Caco-2 (cell line): Measurements from ENCODE around the gene SLC22A17. TPM values are rescaled to one million over a fixed set of nuclear protein-coding genes. Genes with fewer than 3 reads are reported as not detected.
A peak's percentile ranks its signal among the peaks of the same experiment; 100 is the strongest.

Source experiments
- BruUV-seq: library from RNA; stranded (reverse); fragments of 400-500 nt; replicated peaks from 2 replicates; lab custom pipeline; 2021; lab: Mats Ljungman, UMichigan
- CTCF ChIA-PET: fragments of 300-600 bp; sonication (Branson Sonifier 250); formaldehyde crosslinking; loops from one replicate; lab custom pipeline; 2022; ENCODE audit warnings: antibody characterized with exemption; lab: Charles Lee
- POLR2A ChIA-PET: fragments of 300-600 bp; sonication (Branson Sonifier 250); formaldehyde crosslinking; loops from one replicate; lab custom pipeline; 2022; ENCODE audit warnings: antibody characterized with exemption; lab: Charles Lee
- DNase-seq, 2 experiments: peaks; one replicate each; pipeline versions ENCODE4 v3.0.0 to v3.0.0-alpha.2; 2020 to 2022
- H3K27me3 ChIP-seq: replicated peaks from 2 replicates; pipeline ENCODE4 v1.6.0; 2011; ENCODE audit warnings: low read length; ENCODE audit not compliant: control insufficient read depth, insufficient read depth
- H3K36me3 ChIP-seq: 2 replicates; pipeline ENCODE4 v1.5.1; 2011; ENCODE audit warnings: low read length; ENCODE audit not compliant: control insufficient read depth, insufficient read depth
- H3K4me1 ChIP-seq: fragments of 250-450 bp; sonication (Bioruptor Pico); 2 replicates; pipeline ENCODE4 v1.5.1; 2020; ENCODE audit warnings: mild to moderate bottlenecking
- H3K4me3 ChIP-seq: 2 replicates; pipeline ENCODE4 v1.5.1; 2011; ENCODE audit warnings: low read depth, mild to moderate bottlenecking, control low read depth, low read length
- H3K9me3 ChIP-seq: fragments of 250-450 bp; sonication (Bioruptor Pico); 2 replicates; pipeline ENCODE4 v1.5.1; 2020; ENCODE audit warnings: mild to moderate bottlenecking, moderate library complexity
- H3K27ac Mint-ChIP-seq: one replicate; pipeline ENCODE4 v1.8.0; 2022; ENCODE audit warnings: mixed read lengths; ENCODE audit not compliant: unreplicated experiment
- H3K27me3 Mint-ChIP-seq: one replicate; pipeline ENCODE4 v1.8.0; 2022; ENCODE audit warnings: mixed read lengths; ENCODE audit not compliant: insufficient read depth, unreplicated experiment
- H3K36me3 Mint-ChIP-seq: one replicate; pipeline ENCODE4 v1.8.0; 2022; ENCODE audit warnings: mild to moderate bottlenecking, mixed read lengths; ENCODE audit not compliant: insufficient read depth, unreplicated experiment
- H3K4me1 Mint-ChIP-seq: one replicate; pipeline ENCODE4 v1.8.0; 2022; ENCODE audit warnings: low read depth, mixed read lengths; ENCODE audit not compliant: unreplicated experiment
- H3K4me3 Mint-ChIP-seq: one replicate; pipeline ENCODE4 v1.8.0; 2022; ENCODE audit warnings: mild to moderate bottlenecking, moderate library complexity, mixed read lengths; ENCODE audit not compliant: unreplicated experiment
- H3K9me3 Mint-ChIP-seq: one replicate; pipeline ENCODE4 v1.8.0; 2022; ENCODE audit warnings: mixed read lengths; ENCODE audit not compliant: unreplicated experiment
- intact Hi-C: fragments of 100-400 bp; cut with micrococcal nuclease; formaldehyde crosslinking; loops from one replicate; pipeline ENCODE4 v1.10.0; 2022; ENCODE audit not compliant: unreplicated experiment
- total RNA-seq: library from RNA; stranded (reverse); gene quantifications from 2 replicates; pipeline ENCODE4 v1.2.3, GENCODE V29; 2022
- TF ChIP-seq, protein P1 (sequence below), 2 experiments: fragments of 200-600 bp in 1 of 2; IDR thresholded peaks; 1 replicate in 1 of 2; 2 replicates in 1 of 2; pipeline versions ENCODE4 v1.5.1 to v1.8.0; 2011 to 2022; ENCODE audit warnings: antibody characterized with exemption in 1 of 2, control low read depth in 1 of 2, inconsistent platforms in 1 of 2, low read depth in 1 of 2, low read length in 1 of 2, mild to moderate bottlenecking in 1 of 2, moderate library complexity in 1 of 2; ENCODE audit not compliant: insufficient read depth in 1 of 2, severe bottlenecking in 1 of 2, unreplicated experiment in 1 of 2

SLC22A17 gene
- total RNA-seq, 1 experiment from 2014 or later: 3.1 TPM

DNA sequence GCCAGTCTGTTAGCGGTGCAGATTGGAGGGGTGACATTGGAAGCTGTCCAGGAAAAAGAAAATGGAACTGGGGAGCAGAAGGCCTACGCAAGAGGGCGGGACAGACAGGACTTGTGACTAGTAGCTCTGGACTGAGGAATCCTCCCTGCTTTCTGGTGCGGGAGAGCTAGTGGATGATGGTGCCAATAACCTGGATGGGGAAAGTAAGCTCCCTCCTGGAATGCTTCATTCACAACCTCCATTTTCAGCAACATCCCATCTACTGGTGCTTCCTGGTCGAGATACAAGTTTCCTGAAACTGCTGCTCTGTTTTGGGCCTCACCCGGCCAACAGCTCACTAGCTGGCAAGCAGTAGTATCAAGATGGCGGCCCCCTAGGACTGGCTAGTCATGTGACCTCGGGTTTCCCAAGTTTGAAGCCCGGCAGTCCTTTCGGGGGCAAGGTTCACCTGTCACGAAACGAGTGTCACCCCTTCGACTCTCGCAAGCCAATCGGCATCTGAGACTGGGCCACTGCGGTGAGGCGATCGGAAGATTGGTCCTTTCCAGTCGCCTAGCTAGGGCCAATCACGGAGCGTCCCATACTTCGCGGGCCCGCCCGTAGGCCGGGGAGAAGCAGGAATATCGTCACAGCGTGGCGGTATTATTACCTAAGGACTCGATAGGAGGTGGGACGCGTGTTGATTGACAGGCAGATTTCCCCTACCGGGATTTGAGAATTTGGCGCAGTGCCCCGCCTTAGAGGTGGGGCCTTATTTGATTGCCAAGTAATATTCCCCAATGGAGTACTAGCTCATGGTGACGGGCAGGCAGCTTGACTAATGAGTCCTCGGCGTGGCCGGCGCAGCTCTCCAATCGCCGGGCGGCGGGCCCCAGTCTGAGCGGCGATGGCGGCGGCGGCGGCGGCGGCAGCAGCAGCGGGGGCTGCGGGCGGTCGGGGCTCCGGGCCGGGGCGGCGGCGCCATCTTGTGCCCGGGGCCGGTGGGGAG is 31.8 kb downstream of the SLC22A17 start, which contains the start of gene PABPN1:
TSS of gene PABPN1 (plus strand) at position 874 of the 988 bp plus-strand sequence. CDS start at position 887, 13 bp downstream.
- POLR2A ChIA-PET: interaction anchor here (0.5 to 3.1 kb wide), 20 partner anchors 8 to 1715 kb away, joined by 3 to 51 read pairs (median 4); partner anchors contain the start of genes ACIN1, BCL2L2, C14orf119 and HOMEZ
- Histone ChIP-seq H3K4me3 (peak within 1 kb of the TSS; percentile 94), H3K9me3 (no peaks in the 10 kb centered on the region), H3K27me3 (no peaks in the 10 kb centered on the region), H3K36me3 (peaks cover 2% of the 10 kb centered on the region), H3K4me1 (peaks cover 10% of the 10 kb centered on the region)
- intact Hi-C loops: loop anchor here (1.0 to 5.0 kb wide), 5 partner anchors 15 to 714 kb away; partner anchors contain the start of genes BCL2L2, HOMEZ and NGDN
- TF ChIP-seq, protein P1, sequence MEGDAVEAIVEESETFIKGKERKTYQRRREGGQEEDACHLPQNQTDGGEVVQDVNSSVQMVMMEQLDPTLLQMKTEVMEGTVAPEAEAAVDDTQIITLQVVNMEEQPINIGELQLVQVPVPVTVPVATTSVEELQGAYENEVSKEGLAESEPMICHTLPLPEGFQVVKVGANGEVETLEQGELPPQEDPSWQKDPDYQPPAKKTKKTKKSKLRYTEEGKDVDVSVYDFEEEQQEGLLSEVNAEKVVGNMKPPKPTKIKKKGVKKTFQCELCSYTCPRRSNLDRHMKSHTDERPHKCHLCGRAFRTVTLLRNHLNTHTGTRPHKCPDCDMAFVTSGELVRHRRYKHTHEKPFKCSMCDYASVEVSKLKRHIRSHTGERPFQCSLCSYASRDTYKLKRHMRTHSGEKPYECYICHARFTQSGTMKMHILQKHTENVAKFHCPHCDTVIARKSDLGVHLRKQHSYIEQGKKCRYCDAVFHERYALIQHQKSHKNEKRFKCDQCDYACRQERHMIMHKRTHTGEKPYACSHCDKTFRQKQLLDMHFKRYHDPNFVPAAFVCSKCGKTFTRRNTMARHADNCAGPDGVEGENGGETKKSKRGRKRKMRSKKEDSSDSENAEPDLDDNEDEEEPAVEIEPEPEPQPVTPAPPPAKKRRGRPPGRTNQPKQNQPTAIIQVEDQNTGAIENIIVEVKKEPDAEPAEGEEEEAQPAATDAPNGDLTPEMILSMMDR (IDR thresholded peaks at IDR 0.05; ENCODE audit: insufficient read depth in 1 of 2, low read depth in 1 of 2, low read length in 1 of 2, severe bottlenecking in 1 of 2, unreplicated experiment in 1 of 2): no peak
- peaks cover 17% of the 10 kb centered on the region for H3K4me1 Mint-ChIP-seq
- CTCF ChIA-PET: interaction anchor here (0.5 to 2.8 kb wide), 15 partner anchors 8 to 1764 kb away, joined by 3 to 15 read pairs (median 5); partner anchors contain the start of genes ACIN1, BCL2L2, C14orf119 and HOMEZ
- H3K9me3 Mint-ChIP-seq: no peaks in the 10 kb centered on the region
- H3K27ac Mint-ChIP-seq: peak within 1 kb of the TSS; percentile 96
- no TSS peak for BruUV-seq
- H3K4me3 Mint-ChIP-seq: peak within 1 kb of the TSS; percentile 96
- no peaks in the 10 kb centered on the region for H3K27me3 Mint-ChIP-seq
- H3K36me3 Mint-ChIP-seq: peaks cover 70% of the 10 kb centered on the region
- peak; percentile 98 to 99 for DNase-seq

DNA sequence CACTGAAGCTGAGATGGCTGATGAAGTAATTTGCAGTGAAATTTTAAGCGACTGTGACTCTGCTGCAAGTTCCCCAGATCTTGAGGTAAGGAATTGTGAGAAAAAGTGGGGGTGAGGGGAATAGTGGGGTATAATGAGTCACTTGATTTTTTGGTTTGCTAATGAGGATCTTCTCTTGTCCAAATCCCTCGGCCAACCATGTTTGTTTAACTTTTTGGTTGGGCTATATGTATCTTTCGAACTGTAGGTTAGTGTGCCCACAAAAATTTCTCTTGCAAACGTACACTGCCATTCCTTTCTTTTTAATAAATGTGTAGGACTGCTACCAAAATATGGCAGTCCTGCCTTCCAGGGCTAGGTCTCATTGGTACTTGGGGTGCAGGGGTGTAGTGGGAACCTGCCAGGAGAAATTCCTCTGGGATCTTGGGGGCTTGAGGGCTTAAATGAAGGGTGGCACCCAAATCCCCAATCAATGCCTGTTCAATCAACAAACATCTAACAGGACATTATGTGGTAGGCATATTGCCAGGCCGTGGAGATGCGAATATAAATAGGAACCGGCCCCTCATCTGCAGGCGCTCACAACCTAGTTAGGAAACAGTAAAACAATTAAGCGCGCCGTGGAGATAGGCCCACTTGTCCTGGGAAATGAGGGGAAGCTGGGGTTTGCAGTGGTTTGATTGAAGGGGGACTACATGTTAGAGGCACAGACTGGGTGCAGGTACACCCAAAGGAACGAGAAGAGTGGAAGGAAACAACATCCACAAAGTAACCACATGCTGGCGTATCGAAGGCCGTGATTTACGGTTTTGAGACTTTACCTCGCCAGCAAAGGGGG is 32.7 kb downstream of the SLC22A17 start:
- H3K27me3 Mint-ChIP-seq: no peaks in the 10 kb centered on the region
- ChIA-PET POLR2A (interaction anchor here (0.6 to 3.1 kb wide), 7 partner anchors 9 to 333 kb away, joined by 5 to 51 read pairs (median 12); partner anchors contain the start of genes ACIN1, BCL2L2, C14orf119 and HOMEZ), CTCF (interaction anchor here (1.1 to 2.8 kb wide), 5 partner anchors 13 to 199 kb away, joined by 4 to 15 read pairs (median 6); partner anchors contain the start of gene HOMEZ)
- peak overlapping the region; percentile 96 for H3K27ac Mint-ChIP-seq
- no peak for DNase-seq
- H3K27me3 ChIP-seq: no peaks in the 10 kb centered on the region
- TF ChIP-seq, protein P1 (IDR thresholded peaks at IDR 0.05; ENCODE audit: insufficient read depth in 1 of 2, low read depth in 1 of 2, low read length in 1 of 2, severe bottlenecking in 1 of 2, unreplicated experiment in 1 of 2): no peak
- peak overlapping the region; percentile 96 for H3K4me3 Mint-ChIP-seq
- H3K36me3 Mint-ChIP-seq: peaks cover 70% of the 10 kb centered on the region
- H3K4me3 ChIP-seq: peak overlapping the region; percentile 32
- intact Hi-C loops: loop anchor here (5.0 kb wide), 2 partner anchors 147 to 713 kb away; partner anchors contain the start of gene NGDN
- H3K4me1 ChIP-seq: peaks cover 10% of the 10 kb centered on the region
- peaks cover 17% of the 10 kb centered on the region for H3K4me1 Mint-ChIP-seq
- peaks cover 2% of the 10 kb centered on the region for H3K36me3 ChIP-seq
- H3K9me3 ChIP-seq: no peaks in the 10 kb centered on the region
- H3K9me3 Mint-ChIP-seq: no peaks in the 10 kb centered on the region
- TSS peak; percentile 90 for BruUV-seq
